ENCODE measurements around the gene PRDM11. TPM values are rescaled to one million over a fixed set of nuclear protein-coding genes. Genes with fewer than 3 reads are reported as not detected.

The PRDM11 gene
- total RNA-seq, 6 experiments from 2014 or later: 1.4 to 4.1 (median 3.8) TPM

GRCh38 chr11:45178223-45178622 is 31.8 kb downstream of the PRDM11 start:
- 88% methylated on average over 6 of the region's 7 CpGs for WGBS (ENCODE audit: insufficient coverage, low coverage, low lambda C conversion rate, missing lambda C conversion rate)
- intact Hi-C loops (cut with DNase I): no loop called here
- Histone ChIP-seq H3K9me3 (no peaks in the 10 kb centered on the region), H3K27ac (no peak overlapping the region), H3K36me3 (no peaks in the 10 kb centered on the region), H3K4me1 (peaks cover 0 to 22% (median 2%) of the 10 kb centered on the region in 4 donors), H3K27me3 (no peaks in the 10 kb centered on the region), H3K4me3 (no peak overlapping the region)
- no peak for DNase-seq
- TF ChIP-seq POLR2A (IDR thresholded peaks at IDR 0.05): no peak
- TF ChIP-seq, protein P1, sequence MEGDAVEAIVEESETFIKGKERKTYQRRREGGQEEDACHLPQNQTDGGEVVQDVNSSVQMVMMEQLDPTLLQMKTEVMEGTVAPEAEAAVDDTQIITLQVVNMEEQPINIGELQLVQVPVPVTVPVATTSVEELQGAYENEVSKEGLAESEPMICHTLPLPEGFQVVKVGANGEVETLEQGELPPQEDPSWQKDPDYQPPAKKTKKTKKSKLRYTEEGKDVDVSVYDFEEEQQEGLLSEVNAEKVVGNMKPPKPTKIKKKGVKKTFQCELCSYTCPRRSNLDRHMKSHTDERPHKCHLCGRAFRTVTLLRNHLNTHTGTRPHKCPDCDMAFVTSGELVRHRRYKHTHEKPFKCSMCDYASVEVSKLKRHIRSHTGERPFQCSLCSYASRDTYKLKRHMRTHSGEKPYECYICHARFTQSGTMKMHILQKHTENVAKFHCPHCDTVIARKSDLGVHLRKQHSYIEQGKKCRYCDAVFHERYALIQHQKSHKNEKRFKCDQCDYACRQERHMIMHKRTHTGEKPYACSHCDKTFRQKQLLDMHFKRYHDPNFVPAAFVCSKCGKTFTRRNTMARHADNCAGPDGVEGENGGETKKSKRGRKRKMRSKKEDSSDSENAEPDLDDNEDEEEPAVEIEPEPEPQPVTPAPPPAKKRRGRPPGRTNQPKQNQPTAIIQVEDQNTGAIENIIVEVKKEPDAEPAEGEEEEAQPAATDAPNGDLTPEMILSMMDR (IDR thresholded peaks at IDR 0.05): no peak
- ATAC-seq: no peak

- Histone ChIP-seq H3K36me3 (no peaks in the 10 kb centered on the region), H3K4me1 (peaks cover 0 to 17% (median 2%) of the 10 kb centered on the region in 4 donors), H3K27ac (no peak overlapping the region), H3K9me3 (no peaks in the 10 kb centered on the region), H3K27me3 (no peaks in the 10 kb centered on the region), H3K4me3 (no peak overlapping the region)
- ATAC-seq (no peak), DNase-seq (no peak)
- intact Hi-C loops (cut with DNase I): no loop called here
- TF ChIP-seq, protein P1 (IDR thresholded peaks at IDR 0.05): no peak
- no peak for TF ChIP-seq POLR2A (IDR thresholded peaks at IDR 0.05)
- 86% methylated on average over 6 of the region's 8 CpGs for WGBS (ENCODE audit: insufficient coverage, low coverage, low lambda C conversion rate, missing lambda C conversion rate)
Measured at GRCh38 chr11:45178890-45179671, 32.6 kb downstream of the PRDM11 start.

DNA sequence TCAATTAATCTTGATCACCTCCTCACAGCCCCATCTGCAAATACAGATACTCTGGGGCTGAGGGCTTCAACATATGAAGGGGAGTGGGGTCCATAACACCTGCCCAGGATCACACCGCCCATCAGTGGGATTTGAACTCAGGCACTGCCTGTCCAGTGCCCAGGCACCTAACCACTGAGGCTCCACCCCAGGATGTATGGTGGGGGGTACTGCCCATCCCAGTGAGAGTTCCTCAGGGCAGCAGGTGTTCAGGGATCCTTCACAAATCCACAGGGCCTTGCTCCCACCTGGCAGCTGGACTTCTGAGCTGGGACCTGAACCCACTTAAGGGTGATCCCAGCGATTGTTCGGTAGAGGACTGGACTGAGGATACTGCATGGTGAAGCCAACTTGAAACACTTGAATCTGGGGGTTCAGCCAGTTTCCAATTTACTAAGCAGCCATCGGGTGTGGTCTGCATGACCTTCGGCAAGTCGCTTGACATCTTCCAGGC is 33.3 kb downstream of the PRDM11 start:
- H3K4me3 ChIP-seq: peak overlapping the region; percentile 57 to 66 (median 63)
- no CpG with 5 or more reads among the region's 6 CpGs for WGBS (ENCODE audit: insufficient coverage, low coverage, low lambda C conversion rate, missing lambda C conversion rate)
- no peaks in the 10 kb centered on the region for H3K9me3 ChIP-seq
- intact Hi-C loops (cut with DNase I): no loop called here
- DNase-seq: no peak
- no peak overlapping the region for H3K27ac ChIP-seq
- H3K4me1 ChIP-seq: peaks cover 0 to 10% (median 2%) of the 10 kb centered on the region in 4 donors
- no peaks in the 10 kb centered on the region for H3K27me3 ChIP-seq
- no peaks in the 10 kb centered on the region for H3K36me3 ChIP-seq
- no peak for TF ChIP-seq POLR2A (IDR thresholded peaks at IDR 0.05)
- TF ChIP-seq, protein P1 (IDR thresholded peaks at IDR 0.05): no peak
- no peak for ATAC-seq

DNA sequence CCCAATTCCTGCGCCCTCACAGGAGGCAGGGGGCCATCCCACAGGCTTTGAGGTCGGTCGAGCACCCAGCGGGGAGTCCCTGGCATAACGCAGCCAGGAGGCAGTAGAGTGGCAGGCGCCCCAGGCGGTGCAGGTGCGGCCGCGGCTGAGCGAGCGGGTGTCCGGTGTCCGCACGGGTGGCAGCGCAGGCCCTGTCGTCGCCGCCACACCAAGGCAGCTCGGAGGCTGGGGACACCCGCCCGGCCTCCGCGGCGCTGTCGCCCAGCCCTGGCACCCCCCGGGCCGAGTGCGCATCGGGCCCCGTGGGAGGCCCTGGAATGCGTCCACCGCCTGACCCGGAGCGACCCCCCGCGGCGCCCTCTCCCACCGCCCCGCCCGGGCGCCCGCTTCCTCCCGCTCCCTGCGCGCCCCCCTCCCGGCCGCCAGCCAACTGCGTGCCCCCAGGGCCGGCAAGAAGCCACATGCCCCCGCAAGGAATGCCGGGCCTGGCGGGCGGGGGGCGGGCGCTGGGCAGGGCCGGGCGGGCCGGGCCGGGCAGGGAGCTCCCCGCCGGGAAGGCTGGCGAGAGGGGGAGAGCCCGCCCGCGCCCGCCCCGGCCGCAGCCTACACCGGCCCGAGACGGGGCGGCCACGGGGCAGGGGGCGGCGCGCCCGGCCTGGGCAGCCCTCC is 33.9 kb downstream of the PRDM11 start:
- ATAC-seq (peak; percentile 75 to 81 (median 80)), DNase-seq (peak in 2 of 3 donors; percentile 58 to 65)
- Histone ChIP-seq H3K27ac (peak overlapping the region; percentile 52 to 66 (median 53)), H3K4me3 (peak overlapping the region; percentile 57 to 66 (median 63)), H3K27me3 (no peaks in the 10 kb centered on the region), H3K9me3 (no peaks in the 10 kb centered on the region), H3K4me1 (peaks cover 0 to 6% (median 2%) of the 10 kb centered on the region in 4 donors), H3K36me3 (no peaks in the 10 kb centered on the region)
- TF ChIP-seq, protein P1 (IDR thresholded peaks at IDR 0.05): peak; percentile 34 to 59 (median 48)
- no peak for TF ChIP-seq POLR2A (IDR thresholded peaks at IDR 0.05)
- intact Hi-C loops (cut with DNase I): no loop called here
- WGBS (ENCODE audit: insufficient coverage, low coverage, low lambda C conversion rate, missing lambda C conversion rate): no CpG with 5 or more reads among the region's 78 CpGs

Data from right lobe of liver (tissue), 6 donors.